PC-3 (cell line): ENCODE data around the gene TTC28.

ENCODE experiments used
- CTCF ChIP-seq: fragments of 300-600 bp; sonication (generic); conservative IDR thresholded peaks from 2 replicates; pipeline ENCODE4 v1.5.1; 2017; ENCODE audit warnings: antibody characterized with exemption, low read depth, mild to moderate bottlenecking, low read length
- EZH2 ChIP-seq: fragments of 300-600 bp; sonication (generic); IDR thresholded peaks from one replicate; pipeline ENCODE4 v1.6.1; 2017; ENCODE audit warnings: antibody characterized with exemption, mild to moderate bottlenecking, low read length; ENCODE audit not compliant: unreplicated experiment
- EZH2phosphoT487 ChIP-seq: fragments of 300-600 bp; sonication (generic); IDR thresholded peaks from 2 replicates; pipeline ENCODE4 v1.6.1; 2018; ENCODE audit warnings: mild to moderate bottlenecking, antibody characterized with exemption, low read length, borderline replicate concordance

GRCh38 chr22:28438183-28438768 lies 241.4 kb downstream of the TTC28 start:
- no peak for TF ChIP-seq CTCF
- TF ChIP-seq EZH2: no peak
- TF ChIP-seq EZH2phosphoT487: no peak
